Neural cell (in vitro differentiated cells): ENCODE data around the gene NPTXR. TPM values are rescaled to one million over a fixed set of nuclear protein-coding genes. Genes with fewer than 3 reads are reported as not detected.

Source experiments
- H2AFZ ChIP-seq: fragments of 200-600, 300-800 bp; sonication (generic), shearing (Covaris generic); 2 replicates; pipeline ENCODE4 v1.6.0; 2014; ENCODE audit warnings: low read depth, mild to moderate bottlenecking, antibody characterized with exemption, low read length, moderate library complexity
- H3F3A ChIP-seq: fragments of 200-600 bp; shearing (Covaris generic); 2 replicates; pipeline ENCODE4 v1.6.1; 2016; ENCODE audit warnings: mild to moderate bottlenecking, moderate library complexity, mixed read lengths, antibody characterized with exemption, low read length; ENCODE audit not compliant: insufficient read depth, poor library complexity, severe bottlenecking
- H3K27ac ChIP-seq: fragments of 200-600, 300-800 bp; sonication (generic), shearing (Covaris generic); 2 replicates; pipeline ENCODE4 v1.5.1; 2014; ENCODE audit warnings: mild to moderate bottlenecking, low read length, moderate library complexity
- H3K27me3 ChIP-seq: fragments of 300-800, 200-600 bp; sonication (generic), shearing (Covaris generic); 2 replicates; pipeline ENCODE4 v1.6.0; 2014; ENCODE audit warnings: mild to moderate bottlenecking, low read depth, low read length, moderate library complexity; ENCODE audit not compliant: insufficient read depth
- H3K36me3 ChIP-seq: fragments of 300-800, 200-600 bp; sonication (generic), shearing (Covaris generic); 2 replicates; pipeline ENCODE4 v1.5.1; 2014; ENCODE audit warnings: mild to moderate bottlenecking, antibody characterized with exemption, low read length, moderate library complexity; ENCODE audit not compliant: insufficient read depth
- H3K4me2 ChIP-seq: fragments of 300-800, 200-600 bp; sonication (generic), shearing (Covaris generic); 2 replicates; pipeline ENCODE4 v1.6.0; 2014; ENCODE audit warnings: mild to moderate bottlenecking, low read length
- H3K4me3 ChIP-seq: fragments of 300-800, 200-600 bp; sonication (generic), shearing (Covaris generic); 2 replicates; pipeline ENCODE4 v1.5.1; 2014; ENCODE audit warnings: mild to moderate bottlenecking, low read length, moderate library complexity
- H3K79me2 ChIP-seq: fragments of 200-600 bp; shearing (Covaris generic); replicated peaks from 2 replicates; pipeline ENCODE4 v1.6.0; 2014; ENCODE audit warnings: mild to moderate bottlenecking, low read length, moderate library complexity; ENCODE audit not compliant: insufficient read depth
- H3K9ac ChIP-seq: fragments of 300-800, 200-600 bp; sonication (generic), shearing (Covaris generic); 2 replicates; pipeline ENCODE4 v1.6.1; 2016; ENCODE audit warnings: mild to moderate bottlenecking, low read length, mixed read lengths
- H3K9me2 ChIP-seq: fragments of 200-600 bp; shearing (Covaris generic); 2 replicates; pipeline ENCODE4 v1.6.1; 2016; ENCODE audit warnings: mild to moderate bottlenecking, low read length, mixed read lengths; ENCODE audit not compliant: insufficient read depth
- H3K9me3 ChIP-seq: fragments of 200-600, 300-800 bp; sonication (generic), shearing (Covaris generic); 2 replicates; pipeline ENCODE4 v1.6.1; 2016; ENCODE audit warnings: mild to moderate bottlenecking, mixed run types, low read length, moderate library complexity, mixed read lengths
- H4K20me1 ChIP-seq: fragments of 200-600 bp; shearing (Covaris generic); 2 replicates; pipeline ENCODE4 v1.6.1; 2016; ENCODE audit warnings: mild to moderate bottlenecking, mixed run types; ENCODE audit not compliant: insufficient read depth
- CTCF ChIP-seq: fragments of 450-650 bp; IDR thresholded peaks from 2 replicates; pipeline ENCODE4 v1.5.1; 2014; ENCODE audit warnings: antibody characterized with exemption, mild to moderate bottlenecking, moderate library complexity; ENCODE audit not compliant: poor library complexity, severe bottlenecking
- EP300 ChIP-seq: fragments of 450-650 bp; conservative IDR thresholded peaks from 2 replicates; pipeline ENCODE4 v1.6.1; 2014; ENCODE audit warnings: antibody characterized with exemption, mild to moderate bottlenecking, moderate library complexity; ENCODE audit not compliant: poor library complexity, severe bottlenecking
- EZH2 ChIP-seq: fragments of 200-600, 300-800 bp; shearing (Covaris generic), sonication (generic); IDR thresholded peaks from 2 replicates; pipeline ENCODE4 v1.6.1; 2014; ENCODE audit warnings: antibody characterized with exemption, low read length, borderline replicate concordance, mild to moderate bottlenecking; ENCODE audit not compliant: insufficient read depth, poor library complexity, severe bottlenecking
- MXI1 ChIP-seq: fragments of 450-650 bp; conservative IDR thresholded peaks from 2 replicates; pipeline ENCODE4 v1.6.1; 2014; ENCODE audit warnings: antibody characterized with exemption, mild to moderate bottlenecking; ENCODE audit not compliant: poor library complexity, severe bottlenecking
- POLR2AphosphoS5 ChIP-seq: IDR thresholded peaks from 2 replicates; pipeline ENCODE4 v1.6.1; 2012
- RAD21 ChIP-seq: fragments of 450-650 bp; conservative IDR thresholded peaks from 2 replicates; pipeline ENCODE4 v1.6.1; 2014; ENCODE audit warnings: antibody characterized with exemption, mild to moderate bottlenecking, moderate library complexity
- REST ChIP-seq: IDR thresholded peaks from 2 replicates; pipeline ENCODE4 v1.6.1; 2012; ENCODE audit warnings: borderline replicate concordance
- SMC3 ChIP-seq: fragments of 450-650 bp; conservative IDR thresholded peaks from 2 replicates; pipeline ENCODE4 v1.6.1; 2014; ENCODE audit warnings: antibody characterized with exemption, mild to moderate bottlenecking, moderate library complexity; ENCODE audit not compliant: poor library complexity
- TAF1 ChIP-seq: IDR thresholded peaks from 2 replicates; pipeline ENCODE4 v1.6.1; 2012; ENCODE audit warnings: low read depth
- polyA plus RNA-seq: library from polyadenylated mRNA; depleted of rRNA; stranded (reverse); fragments of >200 nt; gene quantifications from 2 replicates; pipeline ENCODE4 v1.2.3, GENCODE V29; 2014

NPTXR gene
- polyA plus RNA-seq, 1 donor from 2014 or later: 17.0 TPM

- Histone ChIP-seq H3K9me2 (no peaks in the 10 kb centered on the region), H3K9ac (no peak overlapping the region), H3F3A (no peaks in the 10 kb centered on the region), H2AFZ (no peak overlapping the region), H4K20me1 (no peaks in the 10 kb centered on the region), H3K27ac (no peak overlapping the region), H3K36me3 (no peaks in the 10 kb centered on the region), H3K4me3 (no peak overlapping the region), H3K4me2 (no peak overlapping the region), H3K9me3 (no peaks in the 10 kb centered on the region), H3K27me3 (no peaks in the 10 kb centered on the region), H3K79me2 (no peaks in the 10 kb centered on the region)
- TF ChIP-seq RAD21 (no peak), SMC3 (no peak), TAF1 (no peak), CTCF (no peak), MXI1 (no peak), POLR2AphosphoS5 (no peak), EP300 (no peak), REST (no peak), EZH2 (no peak)
Observed at GRCh38 chr22:38879961-38880360, 36.1 kb upstream of the NPTXR start.

- no peaks in the 10 kb centered on the region for H4K20me1 ChIP-seq
- no peak overlapping the region for H3K4me2 ChIP-seq
- H3K9ac ChIP-seq: no peak overlapping the region
- no peaks in the 10 kb centered on the region for H3K9me3 ChIP-seq
- no peaks in the 10 kb centered on the region for H3K27me3 ChIP-seq
- TF ChIP-seq EP300 (no peak), CTCF (no peak), EZH2 (no peak), RAD21 (no peak), SMC3 (no peak), MXI1 (no peak)
- no peaks in the 10 kb centered on the region for H3K79me2 ChIP-seq
- no peaks in the 10 kb centered on the region for H3K9me2 ChIP-seq
- H3K36me3 ChIP-seq: no peaks in the 10 kb centered on the region
- no peaks in the 10 kb centered on the region for H3F3A ChIP-seq
- no peak overlapping the region for H2AFZ ChIP-seq
- no peak overlapping the region for H3K27ac ChIP-seq
- H3K4me3 ChIP-seq: no peak overlapping the region
Observed at GRCh38 chr22:38879108-38879729, 35.4 kb upstream of the NPTXR start.
